H1 (cell line): ENCODE results near the gene MGARP. TPM values are rescaled to one million over a fixed set of nuclear protein-coding genes. Genes with fewer than 3 reads are reported as not detected.

Experiments used
- CHD7 ChIP-seq: fragments of 300-600 bp; sonication (generic); IDR thresholded peaks from 2 replicates; pipeline ENCODE4 v1.7.1; 2012; ENCODE audit warnings: low read length, moderate library complexity, mild to moderate bottlenecking, inconsistent platforms; ENCODE audit not compliant: insufficient replicate concordance
- CREB1 ChIP-seq: IDR thresholded peaks from 2 replicates; pipeline ENCODE4 v1.6.1; 2012; ENCODE audit warnings: inconsistent platforms
- CTBP2 ChIP-seq: IDR thresholded peaks from 2 replicates; pipeline ENCODE4 v1.7.0; 2011; ENCODE audit warnings: borderline replicate concordance, mild to moderate bottlenecking, moderate library complexity, mixed read lengths, low read length; ENCODE audit not compliant: insufficient read depth, insufficient read length
- GTF2F1 ChIP-seq: IDR thresholded peaks from 2 replicates; pipeline ENCODE4 v1.6.1; 2012; ENCODE audit warnings: low read depth, low read length, improper control_type of control experiment, borderline replicate concordance
- HDAC2 ChIP-seq, 2 experiments: fragments of 300-600 bp in 1 of 2; sonication (generic) in 1 of 2; IDR thresholded peaks; 2 replicates each; pipeline ENCODE4 v1.6.1; 2011 to 2012; ENCODE audit warnings: low read depth in 2 of 2, low read length in 2 of 2, mild to moderate bottlenecking in 2 of 2, moderate library complexity in 2 of 2, borderline replicate concordance in 1 of 2, inconsistent platforms in 1 of 2
- JUND ChIP-seq: IDR thresholded peaks from 2 replicates; pipeline ENCODE4 v1.6.1; 2011; ENCODE audit warnings: mild to moderate bottlenecking, improper control_type of control experiment, low read length
- KDM5A ChIP-seq: fragments of 200-600 bp; IDR thresholded peaks from 2 replicates; pipeline ENCODE4 v1.7.1; 2012; ENCODE audit warnings: mild to moderate bottlenecking, low read length, inconsistent platforms, mixed read lengths
- RAD21 ChIP-seq, 2 experiments: IDR thresholded peaks in 1 of 2; conservative IDR thresholded peaks in 1 of 2; 2 replicates each; pipeline ENCODE4 v1.6.1; 2011; ENCODE audit warnings: low read depth in 2 of 2, low read length in 2 of 2, improper control_type of control experiment in 1 of 2, inconsistent platforms in 1 of 2, mild to moderate bottlenecking in 1 of 2, moderate library complexity in 1 of 2
- RNF2 ChIP-seq: fragments of 200-900, 300-1000 bp; sonication (generic); IDR thresholded peaks from 2 replicates; pipeline ENCODE4 v1.7.1; 2016; ENCODE audit warnings: borderline replicate concordance, low read depth, mild to moderate bottlenecking, antibody characterized with exemption, low read length; ENCODE audit not compliant: poor library complexity, severe bottlenecking; ENCODE audit errors: missing control alignments
- SIRT6 ChIP-seq: IDR thresholded peaks from one replicate; pipeline ENCODE4 v1.7.1; 2012; ENCODE audit warnings: low read length, inconsistent platforms
- SIX5 ChIP-seq: IDR thresholded peaks from 2 replicates; pipeline ENCODE4 v1.6.1; 2011; ENCODE audit warnings: mild to moderate bottlenecking, low read depth, low read length
- polyA plus RNA-seq, 7 experiments: library from polyadenylated mRNA; depleted of rRNA in 3 of 7; stranded (reverse) in 5 of 7; unstranded in 2 of 7; fragments of >200 nt in 5 of 7; fragments of 200-250 nt in 2 of 7; gene quantifications; 1 replicate in 5 of 7; 2 replicates in 1 of 7; 4 replicates in 1 of 7; pipeline versions ENCODE4 v1.2.1 to v1.2.3, GENCODE V29; 2011 to 2013; ENCODE audit warnings: missing spikeins in 2 of 7, mixed read lengths in 2 of 7
- total RNA-seq: library from RNA; stranded (reverse); fragmentation: NEBNext Ultra II Directional; extraction: Animal tissue kit (Norgen Biotek cat#: 25700); gene quantifications from 2 replicates; pipeline ENCODE4 v1.2.1, GENCODE V29; 2021

MGARP gene
- total and polyA plus RNA-seq, 2 of the 8 experiments (the other 6 are each of a cell fraction or from before 2014, with no cell fraction given): 2.8 to 4.5 TPM

DNA sequence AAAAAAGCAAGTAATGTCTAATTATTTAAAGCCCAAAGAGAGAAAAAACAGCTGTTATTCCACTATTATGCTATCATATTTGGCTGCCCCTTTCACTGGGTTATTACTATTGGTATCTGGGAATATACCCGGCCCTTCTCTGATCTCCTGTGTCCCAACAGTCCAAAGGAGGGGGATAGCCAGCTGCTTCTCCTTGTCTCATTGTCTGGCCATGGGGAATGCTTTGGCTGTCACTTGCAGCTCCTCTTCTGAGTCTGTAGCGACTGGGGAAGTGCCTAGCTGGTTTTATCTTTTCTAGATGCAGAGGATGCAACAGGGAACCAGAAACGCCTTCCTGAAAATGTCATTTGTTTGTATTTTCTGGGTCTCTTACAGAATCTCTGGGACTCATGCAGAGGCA, 33.9 kb downstream of the MGARP start (continued):
- TF ChIP-seq CHD7: no peak
- no peak for TF ChIP-seq JUND
- no peak for TF ChIP-seq SIX5
- no peak for TF ChIP-seq KDM5A
- TF ChIP-seq GTF2F1: no peak
- no peak for TF ChIP-seq SIRT6
- no peak for TF ChIP-seq RAD21 (IDR thresholded peaks at IDR 0.05 in 1 of 2, conservative IDR thresholded peaks at IDR 0.05 in 1 of 2; ENCODE audit: low read depth in 2 of 2, low read length in 2 of 2)
- no peak for TF ChIP-seq CTBP2
- no peak for TF ChIP-seq HDAC2 (IDR thresholded peaks at IDR 0.05; ENCODE audit: borderline replicate concordance in 1 of 2, low read depth in 2 of 2, low read length in 2 of 2)
- TF ChIP-seq RNF2: no peak
- no peak for TF ChIP-seq CREB1
